ENCODE data around the gene PTPRD. TPM values are rescaled to one million over a fixed set of nuclear protein-coding genes. Genes with fewer than 3 reads are reported as not detected.

The PTPRD gene
- total RNA-seq, 1 donor from 2014 or later, result 5.7 TPM

DNA sequence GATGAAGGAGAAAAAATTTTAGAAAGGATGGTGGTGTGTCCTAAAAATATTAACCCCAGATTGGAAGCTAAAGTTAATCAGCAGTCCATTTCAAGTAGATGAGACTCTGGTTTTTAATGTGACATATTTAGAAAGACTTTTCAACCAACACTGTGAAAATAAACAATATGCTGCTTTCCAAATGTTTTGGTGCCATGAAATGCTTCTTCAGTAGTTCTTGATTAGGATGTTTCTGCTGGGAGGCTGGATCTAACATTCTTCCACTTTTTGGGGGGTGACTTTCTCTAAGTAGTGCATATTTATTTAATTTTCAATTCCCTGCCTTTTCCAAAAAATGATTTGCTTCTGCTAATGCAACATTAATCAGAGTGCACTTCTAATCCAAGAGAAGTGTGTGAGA lies 2219.9 kb downstream of the PTPRD start:
- H3K27ac Mint-ChIP-seq (ENCODE audit: unreplicated experiment), result no peak overlapping the region
- peaks cover 2% of the 10 kb centered on the region for H3K27me3 Mint-ChIP-seq (ENCODE audit: low read depth)
- no peak for DNase-seq (ENCODE audit: low spot score)

GRCh38 chr9:8391566-8391965 lies 2221.2 kb downstream of the PTPRD start:
- DNase-seq (ENCODE audit: low spot score), result no peak
- peaks cover 5% of the 10 kb centered on the region for H3K4me1 Mint-ChIP-seq (ENCODE audit: low read depth)
- no peak overlapping the region for H3K27ac Mint-ChIP-seq (ENCODE audit: unreplicated experiment)
- no peak for TF ChIP-seq CTCF (IDR thresholded peaks at IDR 0.05)
- H3K4me3 Mint-ChIP-seq (ENCODE audit: unreplicated experiment), result no peak overlapping the region
- no peaks in the 10 kb centered on the region for H3K36me3 Mint-ChIP-seq (ENCODE audit: low read depth)
- peaks cover 2% of the 10 kb centered on the region for H3K27me3 Mint-ChIP-seq (ENCODE audit: low read depth)
- no peaks in the 10 kb centered on the region for H3K9me3 Mint-ChIP-seq (ENCODE audit: low read depth)

More for the DNA sequence above, 2219.9 kb downstream of the PTPRD start:
- Mint-ChIP-seq H3K9me3 (ENCODE audit: low read depth) (no peaks in the 10 kb centered on the region), H3K4me3 (ENCODE audit: unreplicated experiment) (no peak overlapping the region), H3K36me3 (ENCODE audit: low read depth) (no peaks in the 10 kb centered on the region), H3K4me1 (ENCODE audit: low read depth) (peaks cover 5% of the 10 kb centered on the region)
- no peak for TF ChIP-seq CTCF (IDR thresholded peaks at IDR 0.05)

- no peak for DNase-seq (ENCODE audit: low spot score)
- Mint-ChIP-seq H3K27ac (ENCODE audit: unreplicated experiment) (no peak overlapping the region), H3K36me3 (ENCODE audit: low read depth) (no peaks in the 10 kb centered on the region), H3K4me1 (ENCODE audit: low read depth) (peaks cover 7% of the 10 kb centered on the region), H3K4me3 (ENCODE audit: unreplicated experiment) (no peak overlapping the region), H3K9me3 (ENCODE audit: low read depth) (no peaks in the 10 kb centered on the region), H3K27me3 (ENCODE audit: low read depth) (peaks cover 2% of the 10 kb centered on the region)
- TF ChIP-seq CTCF (IDR thresholded peaks at IDR 0.05), result no peak
Measured at GRCh38 chr9:8391132-8391531, 2221.7 kb downstream of the PTPRD start.

DNA sequence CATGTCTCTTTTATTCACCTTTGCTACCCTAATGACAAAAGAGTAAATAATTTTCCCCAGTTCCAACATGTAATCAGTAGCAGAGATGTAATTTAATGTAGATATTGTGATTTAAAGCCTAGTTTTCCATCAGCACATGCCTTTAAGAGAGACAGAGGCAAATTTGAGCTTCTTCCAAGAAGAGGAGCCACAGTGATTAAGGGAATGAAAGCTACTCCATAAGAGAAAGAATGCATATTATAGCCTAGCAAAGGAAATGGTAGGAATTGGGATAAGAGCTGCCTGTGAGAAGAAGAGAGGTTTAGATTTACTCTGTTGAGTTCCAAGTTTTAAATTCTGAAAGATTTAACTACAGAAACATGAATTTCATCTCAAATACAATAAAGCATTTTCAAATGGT lies 2222.2 kb downstream of the PTPRD start:
- Mint-ChIP-seq H3K36me3 (ENCODE audit: low read depth) (no peaks in the 10 kb centered on the region), H3K4me3 (ENCODE audit: unreplicated experiment) (no peak overlapping the region), H3K4me1 (ENCODE audit: low read depth) (peaks cover 8% of the 10 kb centered on the region), H3K9me3 (ENCODE audit: low read depth) (no peaks in the 10 kb centered on the region), H3K27me3 (ENCODE audit: low read depth) (peaks cover 2% of the 10 kb centered on the region), H3K27ac (ENCODE audit: unreplicated experiment) (no peak overlapping the region)
- no peak for TF ChIP-seq CTCF (IDR thresholded peaks at IDR 0.05)
- DNase-seq (ENCODE audit: low spot score), result no peak

GRCh38 chr9:8389531-8389930 lies 2223.3 kb downstream of the PTPRD start:
- no peaks in the 10 kb centered on the region for H3K27me3 Mint-ChIP-seq (ENCODE audit: low read depth)
- no peak for DNase-seq (ENCODE audit: low spot score)
- H3K27ac Mint-ChIP-seq (ENCODE audit: unreplicated experiment), result no peak overlapping the region
- peaks cover 8% of the 10 kb centered on the region for H3K4me1 Mint-ChIP-seq (ENCODE audit: low read depth)
- H3K36me3 Mint-ChIP-seq (ENCODE audit: low read depth), result no peaks in the 10 kb centered on the region
- H3K9me3 Mint-ChIP-seq (ENCODE audit: low read depth), result no peaks in the 10 kb centered on the region
- H3K4me3 Mint-ChIP-seq (ENCODE audit: unreplicated experiment), result no peak overlapping the region
- no peak for TF ChIP-seq CTCF (IDR thresholded peaks at IDR 0.05)

Data from chondrocyte (in vitro differentiated cells).